GM18517 (cell line): Measurements from ENCODE around the gene DCST1.
A peak's percentile ranks its signal among the peaks of the same experiment; 100 is the strongest.

Experiments used
- ATAC-seq: cut with Tn5 transposase; IDR thresholded peaks from one replicate; pipeline ENCODE4 v1.9.1; 2021; ENCODE audit warnings: mild to moderate bottlenecking, moderate library complexity; ENCODE audit not compliant: unreplicated experiment

Gene DCST1

DNA sequence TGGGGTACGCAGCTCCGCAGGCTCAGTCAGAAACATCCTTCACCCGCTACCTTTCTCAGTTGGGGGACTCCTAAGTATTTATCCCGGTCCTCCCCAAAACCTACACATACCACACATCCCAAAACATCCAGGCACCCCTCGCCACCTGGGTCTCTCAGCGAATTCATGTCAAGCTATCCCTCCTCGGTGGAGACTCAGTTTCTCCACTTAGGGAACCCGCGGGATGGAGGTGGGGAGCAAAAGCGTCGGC lies 32.3 kb upstream of the DCST1 start:
- ATAC-seq = no peak

DNA sequence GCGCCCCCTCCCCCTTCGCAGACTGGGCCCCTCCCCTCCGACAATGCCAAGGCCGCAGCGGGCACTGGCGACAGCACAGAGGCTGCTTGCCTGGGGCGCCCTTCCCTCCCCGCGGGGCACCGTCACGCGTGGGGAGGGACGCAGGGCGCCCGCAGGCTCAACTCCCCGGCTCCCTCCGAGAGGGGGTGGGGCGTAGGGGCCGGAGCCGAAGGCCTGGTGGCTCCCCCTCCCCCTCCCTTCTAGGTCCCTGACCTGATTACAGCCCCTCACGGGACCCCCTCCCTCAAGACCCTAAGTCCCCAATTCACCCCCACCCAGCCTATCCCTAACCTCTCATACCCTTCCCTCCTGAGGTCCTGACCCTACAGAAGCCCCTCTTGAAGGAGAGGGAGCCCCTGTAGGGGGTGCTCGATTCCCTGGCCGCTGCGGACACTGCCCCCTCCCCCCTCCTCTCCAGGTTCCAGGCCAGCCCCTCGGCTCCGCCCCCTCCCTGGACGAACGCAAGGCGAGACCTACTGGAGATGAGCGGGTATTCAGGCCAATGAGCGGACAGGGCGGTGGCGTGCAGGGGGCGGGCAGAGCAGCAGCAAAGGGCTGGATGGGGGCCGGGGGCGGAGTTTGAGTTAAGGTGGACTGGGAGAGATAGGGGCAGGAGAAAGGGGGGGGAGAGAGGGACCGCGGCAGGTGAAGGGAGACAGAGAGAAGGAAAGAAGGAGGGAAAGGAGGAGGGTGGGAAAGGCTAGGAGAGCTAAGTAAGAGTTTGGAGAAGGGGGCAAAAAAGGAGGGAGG lies 31.8 kb upstream of the DCST1 start:
- peak; percentile 37 for ATAC-seq

DNA sequence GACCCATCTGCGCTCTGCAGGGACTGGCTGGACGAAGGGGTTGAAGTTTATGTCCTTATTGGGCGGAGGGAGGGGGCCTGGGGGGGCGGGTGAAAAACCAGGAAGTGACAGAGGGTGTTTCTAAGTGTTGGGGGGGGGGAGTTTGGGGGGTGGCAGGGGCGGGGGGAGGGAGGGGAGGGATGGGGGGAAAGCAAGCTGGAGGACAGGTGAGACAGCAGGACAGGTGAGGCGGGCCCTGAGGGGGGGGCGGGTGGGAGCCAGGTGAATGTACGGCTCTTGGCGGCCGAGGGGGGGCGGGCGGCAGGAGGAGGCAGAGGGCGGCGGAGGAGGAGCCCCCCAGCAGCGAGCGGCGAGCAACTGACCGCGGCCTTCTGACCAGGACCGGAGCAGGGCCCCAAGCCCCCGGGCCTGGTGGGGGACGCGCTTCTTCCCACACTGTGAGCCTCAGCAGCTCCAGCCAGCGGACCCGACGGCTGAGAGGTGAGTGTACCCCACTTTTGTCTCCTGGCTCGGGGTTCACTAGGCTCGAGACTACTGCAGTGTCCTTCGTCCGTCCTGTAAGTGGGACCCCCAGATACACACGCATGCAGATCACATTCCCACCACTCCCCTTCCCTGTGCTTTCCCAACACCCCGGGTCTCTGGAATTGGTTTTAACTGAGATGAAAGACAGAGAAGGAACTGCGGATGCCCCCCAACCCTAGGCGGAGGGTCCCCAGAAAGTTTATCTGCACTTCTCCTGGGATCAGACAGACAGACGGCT lies 31.0 kb upstream of the DCST1 start, which contains the start of gene ZBTB7B:
Gene ZBTB7B, plus strand, starts transcription at position 339 of the 763 bp plus-strand sequence. CDS start 11,859 bp downstream, outside the sequence.
- ATAC-seq = no peak

DNA sequence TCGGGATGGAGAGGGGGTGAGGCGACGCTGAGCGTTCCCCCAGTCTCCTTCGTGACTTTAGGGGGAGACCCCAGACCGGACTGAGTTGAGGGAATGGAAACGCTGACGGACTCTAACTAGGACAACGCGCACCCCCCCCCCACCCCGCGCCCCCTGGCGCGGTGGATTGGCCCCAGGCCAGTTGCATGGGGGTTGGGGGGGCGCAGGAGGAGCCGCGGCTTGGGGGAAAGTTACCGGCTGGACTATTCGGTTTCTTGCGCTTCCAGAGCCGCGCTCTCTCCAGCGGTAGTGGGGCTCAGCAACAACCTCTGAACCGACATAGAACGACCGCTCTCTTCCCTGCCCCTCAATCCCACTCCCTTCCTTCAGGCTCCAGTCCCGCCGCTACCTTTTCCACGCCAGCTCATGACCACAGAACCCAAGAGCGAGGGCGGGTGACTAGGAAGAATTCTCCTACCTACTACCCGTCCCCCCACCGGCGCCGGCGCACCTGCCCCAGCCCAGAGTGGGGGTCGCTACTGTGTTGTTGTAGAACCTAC lies 30.3 kb upstream of the DCST1 start:
- ATAC-seq = no peak

DNA sequence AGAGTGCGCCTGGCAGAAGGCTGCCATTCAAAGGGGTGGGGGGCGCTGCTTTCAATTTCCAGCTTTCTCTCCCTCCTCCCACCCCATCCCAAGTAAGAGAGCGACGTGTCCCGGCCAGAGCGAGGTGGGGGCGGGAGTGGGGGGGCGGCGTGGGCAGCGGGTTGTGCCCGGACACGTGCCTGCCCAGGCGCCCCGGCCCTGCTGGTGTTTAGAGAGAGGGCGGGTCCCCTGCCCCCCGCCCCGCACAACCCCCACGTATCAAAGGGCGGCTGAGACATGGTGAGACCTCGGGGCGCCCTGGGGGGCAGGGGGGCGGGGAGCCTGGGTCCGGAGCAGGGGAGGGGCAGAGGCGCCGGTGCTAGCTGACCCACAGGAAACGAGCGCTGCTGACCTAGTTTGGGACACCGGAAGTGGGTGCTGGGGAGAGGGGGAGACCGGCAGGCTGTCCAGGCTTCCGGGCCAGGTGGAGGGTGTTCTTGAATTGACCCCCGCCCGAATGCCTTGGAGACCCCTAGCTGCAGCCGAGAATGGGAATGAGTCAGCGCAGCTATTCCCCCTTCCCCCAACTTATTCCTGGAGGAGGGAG lies 29.8 kb upstream of the DCST1 start:
- ATAC-seq = no peak

DNA sequence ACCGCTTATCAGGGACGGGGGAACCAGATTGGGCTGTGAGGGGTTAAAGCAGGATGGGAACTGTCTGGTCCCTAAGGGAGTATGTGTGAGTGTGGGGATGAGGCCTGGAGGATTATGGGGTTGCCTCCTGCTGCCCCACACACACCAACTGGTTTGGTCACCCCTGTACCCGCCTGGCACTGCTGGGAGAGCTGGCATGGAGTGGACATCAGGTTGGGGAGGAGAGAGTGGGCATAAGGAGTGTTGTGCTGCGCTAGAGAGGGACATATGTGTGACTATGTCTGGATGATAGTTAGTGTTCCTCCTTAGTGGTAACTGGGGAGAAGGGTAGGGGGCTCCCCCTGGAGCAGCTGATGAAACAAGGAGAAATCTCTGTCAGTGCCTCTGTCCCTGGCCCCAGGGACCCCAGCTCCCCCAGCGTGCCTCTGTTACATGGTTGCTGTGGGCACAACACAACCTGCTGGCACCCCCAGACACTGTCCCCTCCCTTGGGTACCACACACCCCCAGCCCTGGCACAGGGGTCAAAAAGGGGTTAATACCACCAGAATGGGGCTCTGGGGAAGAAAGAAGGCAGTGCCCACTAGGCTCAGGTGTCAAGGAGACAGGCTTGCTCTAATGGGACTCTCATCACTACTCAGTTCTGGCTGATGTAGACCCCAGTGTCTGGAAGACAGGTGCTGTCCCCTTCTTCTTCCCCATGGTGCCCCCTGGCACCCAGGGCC lies 29.1 kb upstream of the DCST1 start:
- ATAC-seq = no peak

DNA sequence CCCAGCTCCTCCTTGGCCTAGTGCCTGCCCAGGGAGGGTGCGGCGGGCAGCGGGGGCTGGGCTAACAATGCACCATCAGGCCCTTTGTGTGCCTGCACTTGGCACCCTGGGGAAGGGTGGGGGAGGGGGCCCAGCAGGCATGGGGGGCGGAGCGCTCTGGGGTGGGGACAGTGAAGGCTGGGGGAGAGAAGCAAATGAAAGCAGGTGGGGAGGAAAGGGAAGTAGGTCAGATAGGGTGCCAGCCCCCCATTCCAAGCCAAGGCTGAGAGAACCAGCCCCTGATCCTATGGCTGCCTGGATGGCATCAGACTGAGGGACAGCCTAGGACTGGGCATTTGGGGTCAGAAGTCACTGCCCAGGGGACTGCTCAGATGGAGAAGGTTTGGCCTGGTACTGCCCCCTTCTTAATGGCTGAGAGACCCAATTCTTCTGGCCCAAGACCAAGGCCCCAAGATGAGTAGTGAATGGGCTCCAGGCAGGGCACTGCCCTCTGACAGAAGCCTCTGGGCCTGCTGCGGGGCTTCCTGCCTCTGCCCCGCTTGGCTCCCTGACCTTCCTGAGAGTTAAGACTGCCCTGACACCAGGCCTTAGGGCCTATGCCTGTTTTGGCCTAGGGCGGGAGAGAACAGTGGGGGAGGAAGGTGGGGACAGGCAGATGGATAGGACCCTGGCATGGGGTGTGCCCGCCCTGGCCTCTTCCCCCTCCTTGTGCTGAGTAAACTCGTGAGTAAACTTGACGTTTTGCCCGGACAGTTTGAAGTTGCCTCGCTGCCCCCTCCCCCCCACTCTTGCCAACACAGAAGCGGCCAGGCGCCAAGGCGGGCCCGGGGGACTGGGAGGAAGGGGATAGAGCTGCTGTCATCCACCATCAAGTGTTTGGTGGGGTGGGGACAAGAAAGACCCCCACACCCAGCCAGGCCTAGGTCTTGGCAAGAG lies 28.3 kb upstream of the DCST1 start:
- no peak for ATAC-seq

DNA sequence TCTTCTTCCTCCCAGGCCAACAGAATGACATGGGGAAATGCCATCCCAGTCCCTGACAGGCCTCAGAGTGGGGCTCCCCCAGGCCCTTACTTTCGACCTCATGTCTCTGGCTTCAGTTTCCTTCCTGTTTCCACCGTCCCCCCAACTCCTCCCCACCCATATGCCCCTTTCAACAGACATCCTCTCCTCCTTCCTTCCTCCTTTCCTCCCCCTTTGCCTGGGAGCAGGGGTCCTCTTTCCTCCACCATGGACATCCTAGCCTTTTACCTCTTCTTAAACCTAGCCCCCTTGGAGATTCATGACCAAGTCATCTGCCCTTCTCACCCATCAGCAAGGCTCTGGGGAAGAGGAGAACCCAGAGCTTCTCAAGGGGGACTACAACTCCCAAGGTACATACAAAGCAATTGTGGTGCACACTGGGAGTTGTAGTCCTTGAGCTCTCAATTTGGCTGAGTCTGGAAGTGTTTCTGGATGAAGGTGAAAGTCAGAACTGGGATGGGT lies 27.0 kb upstream of the DCST1 start:
- no peak for ATAC-seq

DNA sequence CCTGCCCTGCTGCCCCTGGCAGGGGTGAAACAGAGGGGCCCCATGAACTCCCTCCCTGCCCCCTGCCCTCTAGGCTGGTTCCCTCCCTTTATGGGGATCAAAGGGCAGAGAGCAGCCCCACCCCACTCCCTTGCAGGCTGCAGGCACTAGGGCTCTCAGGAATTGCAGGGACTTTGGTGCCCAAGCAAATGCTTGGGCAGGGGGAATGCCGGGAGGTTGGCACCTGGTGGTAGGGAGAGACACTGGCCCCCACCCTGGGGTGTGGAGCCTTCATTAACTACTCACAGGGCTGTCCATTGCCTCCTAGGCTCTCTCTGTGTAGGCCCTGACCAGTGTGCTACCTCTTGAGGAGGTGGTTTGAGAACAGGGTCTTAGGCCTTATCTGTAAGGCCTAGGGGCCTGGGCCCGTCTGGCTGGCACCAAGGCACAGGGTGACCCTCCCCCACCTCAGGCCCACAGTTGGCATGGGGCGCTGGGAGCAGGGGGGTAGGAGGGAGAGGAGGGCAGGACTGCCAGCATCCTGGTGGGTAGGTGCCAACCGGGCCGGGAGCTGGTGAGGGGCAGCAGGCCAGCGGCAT lies 26.3 kb upstream of the DCST1 start:
- ATAC-seq = no peak

DNA sequence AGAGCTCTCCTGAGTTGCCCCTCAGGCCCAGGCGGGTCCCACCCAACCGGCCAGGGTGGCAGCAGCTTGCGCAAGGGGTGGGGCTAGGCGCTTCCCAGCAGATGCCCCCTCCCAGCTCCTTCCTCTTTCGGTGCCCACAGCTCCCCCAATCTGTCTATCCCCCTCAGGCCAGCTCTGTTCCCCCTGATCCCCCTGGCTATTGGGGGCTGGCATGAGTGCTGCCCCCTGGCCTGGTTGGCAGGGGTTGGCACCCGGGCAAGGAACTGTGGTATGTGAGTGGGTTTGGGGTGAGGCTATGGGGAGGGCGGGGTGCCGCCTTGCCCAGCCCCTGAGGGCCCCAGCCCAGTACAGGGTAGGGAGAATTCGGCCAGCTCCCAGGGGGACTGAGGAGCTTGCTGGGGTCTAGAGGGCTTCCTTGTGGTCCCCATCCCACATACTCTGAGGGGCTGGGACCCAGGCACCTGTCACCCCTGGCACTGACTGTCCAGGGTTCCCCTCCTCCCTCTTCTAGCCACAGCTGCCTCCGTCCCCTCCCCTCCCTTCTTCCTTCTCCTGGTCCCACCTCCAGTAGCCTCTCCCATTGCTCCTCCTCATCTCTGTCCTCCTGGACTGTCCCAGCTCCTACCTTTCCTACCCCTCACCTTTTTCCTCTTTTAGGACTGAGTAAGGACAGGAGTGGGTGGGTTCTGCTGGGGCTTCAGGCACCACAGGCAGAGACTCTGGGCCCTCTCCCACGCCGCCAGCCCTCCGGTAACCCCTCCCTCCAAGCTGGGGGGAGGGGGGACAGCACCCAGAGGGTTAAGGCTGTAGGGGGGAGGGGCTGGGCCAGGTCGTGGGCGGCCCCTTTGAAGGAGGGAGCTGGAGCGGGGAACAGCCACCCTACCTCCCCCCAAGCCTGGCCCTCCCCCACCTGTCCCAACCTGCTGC lies 25.3 kb upstream of the DCST1 start:
- no peak for ATAC-seq

DNA sequence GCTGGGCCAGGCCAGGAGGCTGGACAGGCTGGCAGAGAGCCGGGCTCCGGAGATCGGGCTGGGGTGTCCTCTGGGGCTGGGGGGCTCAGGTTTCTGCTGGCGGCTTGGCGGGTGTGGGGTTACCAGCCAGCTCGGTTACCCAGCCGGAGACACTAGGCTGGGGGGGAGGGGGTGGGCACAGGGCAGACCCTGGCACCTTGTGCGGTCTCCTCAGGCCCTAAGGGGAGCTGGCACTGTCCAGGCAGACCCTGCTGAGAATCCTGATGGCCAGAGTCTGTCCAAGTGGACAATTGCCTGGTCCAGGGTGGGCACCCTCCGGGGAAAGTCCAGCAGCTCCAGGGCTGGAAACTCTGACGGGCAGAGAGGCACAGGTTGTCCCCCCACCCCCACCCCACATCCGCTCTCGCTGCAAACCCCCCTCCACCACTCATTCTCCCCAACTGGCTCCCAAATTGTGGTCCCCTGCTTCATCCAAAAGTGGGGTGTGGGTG lies 24.4 kb upstream of the DCST1 start:
- ATAC-seq = no peak

DNA sequence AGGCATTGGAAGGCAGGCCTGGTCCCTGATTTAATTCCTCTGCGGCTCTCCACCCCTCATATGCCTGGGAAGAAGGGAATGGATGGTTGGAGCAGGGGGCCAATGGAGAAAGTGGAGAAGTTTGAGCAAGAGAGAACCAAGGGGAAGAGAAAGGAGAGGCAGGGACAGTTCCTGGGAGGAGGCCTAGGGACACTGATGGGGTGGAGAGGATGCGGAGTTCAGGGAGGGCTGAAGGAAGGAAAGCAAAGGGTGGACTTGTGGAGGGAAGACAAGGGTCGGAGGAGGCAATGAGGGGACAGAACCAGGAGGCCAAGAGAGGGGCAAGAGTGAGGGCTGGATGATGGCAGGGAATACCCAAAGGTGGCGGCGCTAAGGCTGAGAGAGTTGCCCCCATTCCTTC lies 23.9 kb upstream of the DCST1 start:
- ATAC-seq = no peak

DNA sequence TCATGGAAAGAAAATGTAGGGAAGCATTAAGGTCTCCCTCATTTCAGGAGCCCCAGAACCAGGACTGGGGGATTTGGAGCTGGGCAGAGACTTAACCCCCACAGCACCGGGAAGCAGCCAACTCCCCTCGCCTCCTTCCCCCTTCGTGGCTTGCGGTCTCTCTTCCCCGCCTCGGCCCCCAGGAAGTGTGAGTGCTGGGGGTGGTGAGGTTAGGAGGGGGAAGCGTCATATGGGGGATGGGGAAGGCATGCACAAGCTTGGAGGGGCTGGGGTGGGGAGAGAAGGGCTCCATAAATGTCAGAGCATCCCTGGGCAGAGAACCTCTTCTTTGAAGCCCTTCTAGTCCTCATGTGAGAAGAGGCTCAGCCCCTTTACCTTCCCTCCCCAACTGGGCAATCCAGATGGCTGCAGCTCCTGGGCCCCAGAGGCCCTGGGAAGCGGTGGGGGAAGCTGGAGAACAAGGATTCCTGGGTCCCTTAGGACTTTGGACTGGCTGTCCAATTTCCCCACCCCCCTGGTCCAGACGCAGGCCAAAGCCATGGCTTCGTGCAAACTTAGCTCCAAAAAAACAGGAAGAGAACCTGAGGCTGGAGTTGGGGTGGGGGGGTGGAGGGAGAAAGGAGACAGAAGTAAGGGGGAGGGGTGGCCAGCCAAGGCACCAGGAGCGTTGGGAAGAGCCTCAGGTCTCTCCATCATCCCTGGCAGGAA lies 23.3 kb upstream of the DCST1 start:
- ATAC-seq = no peak

DNA sequence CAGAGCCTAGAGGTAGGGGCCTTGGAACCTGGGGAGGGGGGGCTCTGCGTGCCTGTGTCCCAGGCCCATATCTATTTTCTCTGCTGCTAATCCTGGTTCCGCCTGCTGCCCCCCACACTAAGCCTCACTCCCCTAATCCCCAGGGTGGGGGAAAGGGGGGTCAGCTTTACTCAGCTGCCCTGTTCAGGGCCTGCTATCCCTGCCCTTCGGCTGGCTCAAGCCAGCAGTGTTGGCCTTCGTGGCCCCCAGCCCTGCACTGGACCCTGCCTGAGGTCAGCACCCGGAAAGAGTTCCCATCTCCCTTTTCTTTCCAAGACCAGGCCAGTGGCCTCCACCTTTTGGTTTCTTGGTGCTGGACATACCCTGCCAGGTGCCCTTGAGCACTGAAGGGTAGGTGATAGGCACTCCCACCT lies 22.6 kb upstream of the DCST1 start:
- ATAC-seq = no peak

DNA sequence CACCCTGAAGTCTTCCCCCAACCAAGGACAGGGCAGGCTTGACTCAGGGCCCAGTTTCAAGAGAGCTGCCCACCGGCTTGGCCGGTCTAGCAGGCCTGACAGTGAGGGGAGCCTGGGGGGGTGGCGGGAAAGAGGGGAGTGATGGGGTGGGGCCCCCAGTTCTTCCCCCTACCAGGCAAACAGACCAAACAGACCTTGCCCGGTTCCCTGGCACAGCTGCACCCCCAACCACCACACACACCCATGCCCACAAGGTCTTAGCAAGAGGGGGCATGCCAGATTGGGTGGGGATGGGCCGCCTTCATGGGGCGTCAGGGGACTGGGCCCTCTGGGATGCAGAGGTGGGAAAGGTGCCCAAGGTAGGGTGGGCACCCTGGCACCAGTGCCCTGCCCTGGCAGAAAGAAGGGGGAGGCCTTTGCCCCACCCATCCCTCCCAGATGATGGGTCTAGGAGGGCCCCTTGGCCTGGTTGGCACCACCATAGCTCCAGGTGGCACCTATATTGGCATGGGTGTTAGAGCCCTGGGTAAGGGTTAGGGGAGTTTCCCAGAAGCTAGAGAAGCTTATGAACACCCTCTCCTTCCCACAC lies 22.1 kb upstream of the DCST1 start:
- ATAC-seq = no peak

DNA sequence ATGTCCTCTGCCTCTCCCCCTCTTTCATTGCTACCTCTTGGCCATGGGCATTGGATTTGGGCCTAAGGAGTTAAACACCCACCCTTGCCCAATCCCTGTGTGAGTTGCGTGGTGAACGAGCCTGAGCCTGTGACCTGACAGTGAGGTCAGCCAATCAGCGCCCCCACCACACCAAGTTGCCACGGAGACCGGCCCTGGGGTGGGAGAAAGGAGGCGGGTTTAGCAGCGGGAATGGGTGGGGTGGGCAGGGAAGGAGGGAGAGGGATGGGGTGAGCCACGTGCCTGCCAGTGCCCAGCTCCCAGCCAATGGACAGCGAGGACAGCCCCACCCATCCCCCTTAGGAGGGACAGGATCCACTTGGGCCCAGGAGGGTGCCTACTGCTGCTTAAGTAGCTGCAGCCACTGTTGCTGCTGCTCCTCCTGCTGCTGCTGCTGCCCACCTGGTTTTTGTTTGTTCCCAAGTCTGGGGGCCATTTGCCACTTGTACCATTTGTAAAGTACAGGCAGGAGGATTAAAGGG lies 21.5 kb upstream of the DCST1 start:
- ATAC-seq = no peak
